Astrocyte of the cerebellum (primary cell): ENCODE results near the gene TRPC1.

ENCODE experiments used
- DNase-seq: peaks from one replicate; pipeline ENCODE4 v3.0.0-alpha.2; 2011; ENCODE audit warnings: low read depth
- H3K4me3 ChIP-seq: 2 replicates; pipeline ENCODE4 v1.5.1; 2011; ENCODE audit warnings: mild to moderate bottlenecking, low read depth, low read length, moderate library complexity
- CTCF ChIP-seq: IDR thresholded peaks from 2 replicates; pipeline ENCODE4 v1.5.1; 2012; ENCODE audit warnings: low read length, low read depth, moderate library complexity, mild to moderate bottlenecking; ENCODE audit errors: missing control alignments
- in situ Hi-C: cut with HindIII; loops from 2 replicates; pipeline ENCODE4 v1.10.0; 2017; ENCODE audit warnings: low sequenced_read_pairs

The TRPC1 gene

GRCh38 chr3:142853270-142854168 is 129.7 kb downstream of the TRPC1 start:
- DNase-seq: no peak
- no peak for TF ChIP-seq CTCF
- no peak overlapping the region for H3K4me3 ChIP-seq
- in situ Hi-C loops: no loop called here

DNA sequence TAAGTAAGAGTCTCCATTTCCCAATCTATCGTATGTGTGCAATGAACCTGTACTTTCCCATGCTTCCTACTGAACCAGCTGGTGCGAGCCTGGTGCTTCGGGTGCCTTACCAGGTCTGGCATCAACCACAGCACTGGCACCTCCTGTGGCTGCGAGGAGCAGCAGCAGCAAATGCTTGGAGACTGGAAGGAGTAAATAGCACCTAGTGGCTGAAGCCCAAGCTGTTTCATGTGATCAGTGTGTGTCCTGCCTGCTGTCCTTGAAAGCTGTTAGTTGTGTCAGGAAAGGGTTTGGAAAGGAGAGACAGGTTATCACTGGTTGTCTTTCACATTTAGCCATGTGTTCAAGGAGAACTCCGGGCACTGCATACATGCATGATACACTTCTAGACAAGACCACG is 133.2 kb downstream of the TRPC1 start:
- no peak overlapping the region for H3K4me3 ChIP-seq
- DNase-seq: no peak
- in situ Hi-C loops: no loop called here
- TF ChIP-seq CTCF: peak; percentile 2
